Lower lobe of right lung (tissue), 2 donors: Measurements from ENCODE around the gene RBM20. TPM values are rescaled to one million over a fixed set of nuclear protein-coding genes. Genes with fewer than 3 reads are reported as not detected.

Source experiments
- ATAC-seq, 2 donors: fragments of 200-7000 bp; cut with Tn5 transposase; one replicate each; pipeline ENCODE4 v1.9.1; 2020 to 2022; ENCODE audit warnings: mild to moderate bottlenecking in 2 of 2, moderate library complexity in 2 of 2
- DNase-seq: peaks from one replicate; pipeline ENCODE4 v3.0.0-alpha.2; 2020
- H3K27ac ChIP-seq: fragments of 200-600 bp; one replicate; pipeline ENCODE4 v1.8.0; 2022
- H3K27me3 ChIP-seq: fragments of 200-600 bp; one replicate; pipeline ENCODE4 v1.8.0; 2022; ENCODE audit warnings: low read depth
- H3K36me3 ChIP-seq: fragments of 200-600 bp; one replicate; pipeline ENCODE4 v1.8.0; 2022; ENCODE audit warnings: mild to moderate bottlenecking
- H3K4me1 ChIP-seq: fragments of 200-600 bp; one replicate; pipeline ENCODE4 v1.8.0; 2022
- H3K4me3 ChIP-seq: fragments of 200-600 bp; one replicate; pipeline ENCODE4 v1.8.0; 2022; ENCODE audit warnings: mild to moderate bottlenecking
- H3K9me3 ChIP-seq: fragments of 200-600 bp; one replicate; pipeline ENCODE4 v1.8.0; 2022
- intact Hi-C: fragments of 100-400 bp; cut with DNase I; formaldehyde crosslinking; loops from one replicate; pipeline ENCODE4 v1.11.0; 2022
- total RNA-seq: library from RNA; stranded (reverse); fragmentation: NEBNext Ultra II Directional; extraction: Animal tissue kit (Norgen Biotek cat#: 25700); gene quantifications from one replicate; pipeline ENCODE4 v1.2.1, GENCODE V29; 2021
- TF ChIP-seq, protein P1 (sequence below): fragments of 200-600 bp; IDR thresholded peaks from one replicate; pipeline ENCODE4 v1.8.0; 2022; ENCODE audit warnings: antibody characterized with exemption, mild to moderate bottlenecking
- donor health status: DM: no; HTN: yes; CAD: no; lungs with severe emphysema.

RBM20 gene
- total RNA-seq, 1 donor from 2014 or later, result 1.0 TPM

DNA sequence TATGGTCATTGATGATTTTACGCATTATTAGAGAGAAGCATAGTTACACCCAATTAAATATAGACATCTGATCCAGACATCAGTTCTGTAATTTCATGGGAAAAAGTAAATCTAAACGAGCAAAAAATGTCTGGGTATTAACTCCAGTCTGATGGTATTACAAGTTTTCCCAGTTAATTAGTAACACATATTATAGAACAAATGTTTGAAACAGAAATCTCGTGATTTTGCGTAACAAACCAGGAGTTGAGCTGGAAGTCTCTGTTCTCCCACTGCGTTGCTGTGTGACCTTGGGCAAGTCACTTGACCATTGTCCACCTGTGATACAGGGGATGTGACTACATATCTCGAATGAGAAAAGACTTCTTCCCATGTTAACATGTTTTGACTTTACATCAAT is 43.3 kb downstream of the RBM20 start:
- H3K27me3 ChIP-seq, result peaks cover 9% of the 10 kb centered on the region
- intact Hi-C loops, result no loop called here
- TF ChIP-seq, protein P1, sequence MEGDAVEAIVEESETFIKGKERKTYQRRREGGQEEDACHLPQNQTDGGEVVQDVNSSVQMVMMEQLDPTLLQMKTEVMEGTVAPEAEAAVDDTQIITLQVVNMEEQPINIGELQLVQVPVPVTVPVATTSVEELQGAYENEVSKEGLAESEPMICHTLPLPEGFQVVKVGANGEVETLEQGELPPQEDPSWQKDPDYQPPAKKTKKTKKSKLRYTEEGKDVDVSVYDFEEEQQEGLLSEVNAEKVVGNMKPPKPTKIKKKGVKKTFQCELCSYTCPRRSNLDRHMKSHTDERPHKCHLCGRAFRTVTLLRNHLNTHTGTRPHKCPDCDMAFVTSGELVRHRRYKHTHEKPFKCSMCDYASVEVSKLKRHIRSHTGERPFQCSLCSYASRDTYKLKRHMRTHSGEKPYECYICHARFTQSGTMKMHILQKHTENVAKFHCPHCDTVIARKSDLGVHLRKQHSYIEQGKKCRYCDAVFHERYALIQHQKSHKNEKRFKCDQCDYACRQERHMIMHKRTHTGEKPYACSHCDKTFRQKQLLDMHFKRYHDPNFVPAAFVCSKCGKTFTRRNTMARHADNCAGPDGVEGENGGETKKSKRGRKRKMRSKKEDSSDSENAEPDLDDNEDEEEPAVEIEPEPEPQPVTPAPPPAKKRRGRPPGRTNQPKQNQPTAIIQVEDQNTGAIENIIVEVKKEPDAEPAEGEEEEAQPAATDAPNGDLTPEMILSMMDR, result no peak

GRCh38 chr10:110691139-110691538 is 47.0 kb downstream of the RBM20 start:
- no peak overlapping the region for H3K4me3 ChIP-seq
- TF ChIP-seq, protein P1, result no peak

More for the DNA sequence above, 43.3 kb downstream of the RBM20 start:
- Histone ChIP-seq H3K9me3 (peaks cover 8% of the 10 kb centered on the region), H3K4me3 (no peak overlapping the region), H3K36me3 (no peaks in the 10 kb centered on the region), H3K4me1 (no peaks in the 10 kb centered on the region), H3K27ac (no peak overlapping the region)
- ATAC-seq, result no peak
- no peak for DNase-seq

DNA sequence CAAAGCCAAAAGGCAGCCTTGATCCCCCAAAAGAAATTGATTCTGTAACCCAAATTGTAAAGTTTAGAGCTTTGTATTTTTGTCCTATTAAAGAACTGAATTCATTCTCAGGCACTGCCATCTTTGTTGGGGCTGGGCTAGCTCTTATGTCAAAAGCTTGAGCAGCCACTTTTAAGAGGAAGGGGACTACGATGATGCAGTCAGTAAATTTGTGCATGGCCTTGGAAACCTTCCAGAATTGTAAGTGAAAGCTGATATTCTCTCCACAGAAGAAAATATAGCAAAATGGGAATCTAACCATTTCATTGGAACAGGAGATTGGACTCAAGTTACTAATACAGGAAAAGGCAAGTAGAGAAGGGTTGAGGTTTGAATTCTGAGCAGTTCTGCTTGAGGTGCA is 50.1 kb downstream of the RBM20 start:
- no peak overlapping the region for H3K27ac ChIP-seq
- ATAC-seq, result no peak
- TF ChIP-seq, protein P1, result no peak
- no peak for DNase-seq
- H3K27me3 ChIP-seq, result no peaks in the 10 kb centered on the region
- H3K9me3 ChIP-seq, result peaks cover 14% of the 10 kb centered on the region
- no peaks in the 10 kb centered on the region for H3K36me3 ChIP-seq
- intact Hi-C loops, result no loop called here
- H3K4me3 ChIP-seq, result no peak overlapping the region
- no peaks in the 10 kb centered on the region for H3K4me1 ChIP-seq

More at GRCh38 chr10:110691139-110691538, 47.0 kb downstream of the RBM20 start:
- H3K36me3 ChIP-seq, result no peaks in the 10 kb centered on the region
- peaks cover 4% of the 10 kb centered on the region for H3K27me3 ChIP-seq
- H3K4me1 ChIP-seq, result no peaks in the 10 kb centered on the region
- no peak overlapping the region for H3K27ac ChIP-seq
- intact Hi-C loops, result no loop called here
- ATAC-seq (no peak), DNase-seq (no peak)
- H3K9me3 ChIP-seq, result peaks cover 14% of the 10 kb centered on the region

DNA sequence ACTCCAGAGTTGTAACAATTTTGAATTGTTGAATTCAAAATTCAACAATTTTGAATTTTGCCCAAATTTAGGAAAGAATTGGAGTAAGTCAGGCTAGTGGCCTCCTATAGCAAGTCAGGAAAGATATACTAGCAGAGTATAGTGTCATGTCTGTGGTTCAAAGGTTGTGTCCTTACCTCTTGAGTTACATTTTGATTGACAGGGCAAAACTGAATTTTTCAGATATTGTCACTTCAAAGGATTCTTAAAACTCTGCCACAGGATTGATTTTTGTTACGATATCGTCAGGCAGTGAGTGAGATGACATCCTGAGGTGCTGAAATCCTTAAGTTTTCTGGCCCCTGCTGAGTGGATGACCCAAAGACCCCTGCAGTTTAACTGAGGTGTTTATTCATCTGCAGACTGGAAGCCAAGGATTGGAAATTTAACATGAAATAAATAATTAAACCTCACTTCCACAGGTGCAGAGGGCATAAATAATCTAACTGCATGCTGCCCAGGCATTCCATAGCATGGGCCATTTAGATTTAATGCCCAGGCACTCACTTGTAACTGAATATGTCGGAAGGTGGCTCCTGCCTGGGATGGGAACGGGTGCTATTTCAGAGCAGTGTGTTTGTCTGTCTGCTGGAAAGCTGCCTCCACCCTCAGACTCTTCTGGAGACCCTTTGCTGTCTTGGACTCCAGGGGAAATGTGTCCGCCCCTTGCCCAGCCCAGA is 50.8 kb downstream of the RBM20 start:
- Histone ChIP-seq H3K9me3 (peaks cover 14% of the 10 kb centered on the region), H3K36me3 (no peaks in the 10 kb centered on the region), H3K4me1 (no peaks in the 10 kb centered on the region), H3K4me3 (no peak overlapping the region), H3K27me3 (no peaks in the 10 kb centered on the region), H3K27ac (no peak overlapping the region)
- no peak for DNase-seq
- intact Hi-C loops, result no loop called here
- no peak for ATAC-seq
- TF ChIP-seq, protein P1, result no peak

DNA sequence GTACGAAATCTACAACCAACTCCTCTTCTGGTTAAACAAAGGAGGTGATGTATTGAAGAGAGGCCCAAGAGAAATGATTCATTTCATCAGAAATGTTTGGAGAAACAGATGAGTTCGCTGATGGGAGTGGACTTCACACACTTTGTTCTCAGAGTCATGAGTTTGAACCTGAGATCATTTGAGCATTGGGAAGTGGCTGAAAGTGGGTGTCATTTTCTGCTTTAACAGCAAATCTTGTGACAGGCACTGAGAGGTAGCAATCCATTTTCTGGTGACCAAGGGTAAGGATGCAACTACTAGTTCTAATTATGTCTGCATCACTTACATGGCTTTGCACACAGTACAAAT is 51.4 kb downstream of the RBM20 start:
- H3K4me3 ChIP-seq, result no peak overlapping the region
- ATAC-seq, result no peak
- TF ChIP-seq, protein P1, result no peak
- no peak overlapping the region for H3K27ac ChIP-seq
- intact Hi-C loops, result no loop called here
- no peaks in the 10 kb centered on the region for H3K4me1 ChIP-seq
- no peaks in the 10 kb centered on the region for H3K36me3 ChIP-seq
- no peak for DNase-seq
- no peaks in the 10 kb centered on the region for H3K27me3 ChIP-seq
- H3K9me3 ChIP-seq, result peaks cover 14% of the 10 kb centered on the region
